ENCODE measurements around the gene IFI27. TPM values are rescaled to one million over a fixed set of nuclear protein-coding genes. Genes with fewer than 3 reads are reported as not detected.

Gene IFI27
- total and polyA plus RNA-seq, 2 of the 8 experiments (the other 6 are each of a cell fraction or from before 2014, with no cell fraction given): 0.76 to 2.2 TPM

GRCh38 chr14:94115058-94115591 is 4.6 kb downstream of the IFI27 start (continued):
- TF ChIP-seq, protein P1, sequence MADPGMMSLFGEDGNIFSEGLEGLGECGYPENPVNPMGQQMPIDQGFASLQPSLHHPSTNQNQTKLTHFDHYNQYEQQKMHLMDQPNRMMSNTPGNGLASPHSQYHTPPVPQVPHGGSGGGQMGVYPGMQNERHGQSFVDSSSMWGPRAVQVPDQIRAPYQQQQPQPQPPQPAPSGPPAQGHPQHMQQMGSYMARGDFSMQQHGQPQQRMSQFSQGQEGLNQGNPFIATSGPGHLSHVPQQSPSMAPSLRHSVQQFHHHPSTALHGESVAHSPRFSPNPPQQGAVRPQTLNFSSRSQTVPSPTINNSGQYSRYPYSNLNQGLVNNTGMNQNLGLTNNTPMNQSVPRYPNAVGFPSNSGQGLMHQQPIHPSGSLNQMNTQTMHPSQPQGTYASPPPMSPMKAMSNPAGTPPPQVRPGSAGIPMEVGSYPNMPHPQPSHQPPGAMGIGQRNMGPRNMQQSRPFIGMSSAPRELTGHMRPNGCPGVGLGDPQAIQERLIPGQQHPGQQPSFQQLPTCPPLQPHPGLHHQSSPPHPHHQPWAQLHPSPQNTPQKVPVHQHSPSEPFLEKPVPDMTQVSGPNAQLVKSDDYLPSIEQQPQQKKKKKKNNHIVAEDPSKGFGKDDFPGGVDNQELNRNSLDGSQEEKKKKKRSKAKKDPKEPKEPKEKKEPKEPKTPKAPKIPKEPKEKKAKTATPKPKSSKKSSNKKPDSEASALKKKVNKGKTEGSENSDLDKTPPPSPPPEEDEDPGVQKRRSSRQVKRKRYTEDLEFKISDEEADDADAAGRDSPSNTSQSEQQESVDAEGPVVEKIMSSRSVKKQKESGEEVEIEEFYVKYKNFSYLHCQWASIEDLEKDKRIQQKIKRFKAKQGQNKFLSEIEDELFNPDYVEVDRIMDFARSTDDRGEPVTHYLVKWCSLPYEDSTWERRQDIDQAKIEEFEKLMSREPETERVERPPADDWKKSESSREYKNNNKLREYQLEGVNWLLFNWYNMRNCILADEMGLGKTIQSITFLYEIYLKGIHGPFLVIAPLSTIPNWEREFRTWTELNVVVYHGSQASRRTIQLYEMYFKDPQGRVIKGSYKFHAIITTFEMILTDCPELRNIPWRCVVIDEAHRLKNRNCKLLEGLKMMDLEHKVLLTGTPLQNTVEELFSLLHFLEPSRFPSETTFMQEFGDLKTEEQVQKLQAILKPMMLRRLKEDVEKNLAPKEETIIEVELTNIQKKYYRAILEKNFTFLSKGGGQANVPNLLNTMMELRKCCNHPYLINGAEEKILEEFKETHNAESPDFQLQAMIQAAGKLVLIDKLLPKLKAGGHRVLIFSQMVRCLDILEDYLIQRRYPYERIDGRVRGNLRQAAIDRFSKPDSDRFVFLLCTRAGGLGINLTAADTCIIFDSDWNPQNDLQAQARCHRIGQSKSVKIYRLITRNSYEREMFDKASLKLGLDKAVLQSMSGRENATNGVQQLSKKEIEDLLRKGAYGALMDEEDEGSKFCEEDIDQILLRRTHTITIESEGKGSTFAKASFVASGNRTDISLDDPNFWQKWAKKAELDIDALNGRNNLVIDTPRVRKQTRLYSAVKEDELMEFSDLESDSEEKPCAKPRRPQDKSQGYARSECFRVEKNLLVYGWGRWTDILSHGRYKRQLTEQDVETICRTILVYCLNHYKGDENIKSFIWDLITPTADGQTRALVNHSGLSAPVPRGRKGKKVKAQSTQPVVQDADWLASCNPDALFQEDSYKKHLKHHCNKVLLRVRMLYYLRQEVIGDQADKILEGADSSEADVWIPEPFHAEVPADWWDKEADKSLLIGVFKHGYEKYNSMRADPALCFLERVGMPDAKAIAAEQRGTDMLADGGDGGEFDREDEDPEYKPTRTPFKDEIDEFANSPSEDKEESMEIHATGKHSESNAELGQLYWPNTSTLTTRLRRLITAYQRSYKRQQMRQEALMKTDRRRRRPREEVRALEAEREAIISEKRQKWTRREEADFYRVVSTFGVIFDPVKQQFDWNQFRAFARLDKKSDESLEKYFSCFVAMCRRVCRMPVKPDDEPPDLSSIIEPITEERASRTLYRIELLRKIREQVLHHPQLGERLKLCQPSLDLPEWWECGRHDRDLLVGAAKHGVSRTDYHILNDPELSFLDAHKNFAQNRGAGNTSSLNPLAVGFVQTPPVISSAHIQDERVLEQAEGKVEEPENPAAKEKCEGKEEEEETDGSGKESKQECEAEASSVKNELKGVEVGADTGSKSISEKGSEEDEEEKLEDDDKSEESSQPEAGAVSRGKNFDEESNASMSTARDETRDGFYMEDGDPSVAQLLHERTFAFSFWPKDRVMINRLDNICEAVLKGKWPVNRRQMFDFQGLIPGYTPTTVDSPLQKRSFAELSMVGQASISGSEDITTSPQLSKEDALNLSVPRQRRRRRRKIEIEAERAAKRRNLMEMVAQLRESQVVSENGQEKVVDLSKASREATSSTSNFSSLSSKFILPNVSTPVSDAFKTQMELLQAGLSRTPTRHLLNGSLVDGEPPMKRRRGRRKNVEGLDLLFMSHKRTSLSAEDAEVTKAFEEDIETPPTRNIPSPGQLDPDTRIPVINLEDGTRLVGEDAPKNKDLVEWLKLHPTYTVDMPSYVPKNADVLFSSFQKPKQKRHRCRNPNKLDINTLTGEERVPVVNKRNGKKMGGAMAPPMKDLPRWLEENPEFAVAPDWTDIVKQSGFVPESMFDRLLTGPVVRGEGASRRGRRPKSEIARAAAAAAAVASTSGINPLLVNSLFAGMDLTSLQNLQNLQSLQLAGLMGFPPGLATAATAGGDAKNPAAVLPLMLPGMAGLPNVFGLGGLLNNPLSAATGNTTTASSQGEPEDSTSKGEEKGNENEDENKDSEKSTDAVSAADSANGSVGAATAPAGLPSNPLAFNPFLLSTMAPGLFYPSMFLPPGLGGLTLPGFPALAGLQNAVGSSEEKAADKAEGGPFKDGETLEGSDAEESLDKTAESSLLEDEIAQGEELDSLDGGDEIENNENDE (IDR thresholded peaks at IDR 0.05; ENCODE audit: insufficient replicate concordance, low read length): no peak
- TF ChIP-seq SAP30 (IDR thresholded peaks at IDR 0.05; ENCODE audit: insufficient read depth, insufficient replicate concordance, low read length): no peak
- no peak for TF ChIP-seq E2F6 (IDR thresholded peaks at IDR 0.05)
